ENCODE measurements around the gene HMGCS2.

- no peak for TF ChIP-seq CTCF (IDR thresholded peaks at IDR 0.05)
- no peak for TF ChIP-seq POLR2A (IDR thresholded peaks at IDR 0.05)
These were observed 67.0 kb downstream of the HMGCS2 start for GRCh38 chr1:119701659-119702058.

Measured in thyroid gland (tissue), 4 donors.